Measurements from ENCODE around the gene PNMA6F. TPM values are rescaled to one million over a fixed set of nuclear protein-coding genes. Genes with fewer than 3 reads are reported as not detected.

PNMA6F gene
- polyA plus RNA-seq, 1 experiment, result not detected

DNA sequence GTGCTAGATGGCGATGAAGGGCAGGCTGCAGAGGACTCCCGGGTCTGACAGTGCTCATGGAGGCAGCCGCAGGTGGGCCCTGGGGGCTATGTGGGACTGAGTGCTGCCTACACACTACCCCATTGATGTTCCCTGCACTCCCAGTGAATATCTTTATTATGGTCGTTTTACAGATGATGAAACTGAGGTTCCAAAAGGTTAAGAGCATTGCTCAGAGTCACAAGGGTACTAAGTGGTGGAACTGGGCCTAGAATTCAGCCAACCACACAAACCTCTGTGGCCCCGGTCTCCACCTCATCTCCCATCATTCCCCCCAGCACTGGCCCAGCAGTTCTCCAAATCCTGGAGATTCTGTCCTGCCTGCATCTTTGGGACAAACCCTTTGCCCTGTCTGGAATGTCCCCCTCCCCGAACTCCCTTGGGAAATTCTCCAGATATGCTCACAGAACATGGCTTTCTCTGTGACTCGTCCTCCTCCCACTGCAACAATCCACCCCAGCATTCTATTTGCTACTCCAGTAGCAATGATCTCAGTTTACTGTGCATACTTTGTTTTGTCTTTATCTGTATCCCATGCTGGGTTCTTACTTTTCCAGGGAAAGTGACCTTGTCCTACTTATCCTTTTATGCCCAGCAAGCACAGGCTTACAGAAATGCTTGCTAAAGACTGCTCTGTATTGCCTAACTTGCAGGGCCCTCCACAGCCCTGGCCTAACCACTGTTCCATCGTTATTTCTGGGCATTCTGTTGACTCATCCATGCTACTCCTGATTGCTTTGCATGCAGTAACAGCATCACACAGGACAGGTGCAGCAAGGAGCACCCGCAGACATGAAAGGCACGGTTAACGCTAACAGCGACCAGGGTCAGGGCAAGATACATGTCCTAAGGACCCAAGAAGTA, 14.0 kb downstream of the PNMA6F start:
- H3K36me3 ChIP-seq (ENCODE audit: control insufficient read depth, insufficient read depth, low read length), result no peaks in the 10 kb centered on the region
- ChIA-PET CTCF (no interaction called here), POLR2A (no interaction called here)
- H3K27me3 ChIP-seq (ENCODE audit: control insufficient read depth, insufficient read depth, low read length), result peaks cover 2% of the 10 kb centered on the region; the same call in 1 of the 2 replicates
- no peak overlapping the region for H3K4me3 ChIP-seq (ENCODE audit: low read depth, low read length)
- no peak for DNase-seq (ENCODE audit: low read depth)
- TF ChIP-seq, protein P1, sequence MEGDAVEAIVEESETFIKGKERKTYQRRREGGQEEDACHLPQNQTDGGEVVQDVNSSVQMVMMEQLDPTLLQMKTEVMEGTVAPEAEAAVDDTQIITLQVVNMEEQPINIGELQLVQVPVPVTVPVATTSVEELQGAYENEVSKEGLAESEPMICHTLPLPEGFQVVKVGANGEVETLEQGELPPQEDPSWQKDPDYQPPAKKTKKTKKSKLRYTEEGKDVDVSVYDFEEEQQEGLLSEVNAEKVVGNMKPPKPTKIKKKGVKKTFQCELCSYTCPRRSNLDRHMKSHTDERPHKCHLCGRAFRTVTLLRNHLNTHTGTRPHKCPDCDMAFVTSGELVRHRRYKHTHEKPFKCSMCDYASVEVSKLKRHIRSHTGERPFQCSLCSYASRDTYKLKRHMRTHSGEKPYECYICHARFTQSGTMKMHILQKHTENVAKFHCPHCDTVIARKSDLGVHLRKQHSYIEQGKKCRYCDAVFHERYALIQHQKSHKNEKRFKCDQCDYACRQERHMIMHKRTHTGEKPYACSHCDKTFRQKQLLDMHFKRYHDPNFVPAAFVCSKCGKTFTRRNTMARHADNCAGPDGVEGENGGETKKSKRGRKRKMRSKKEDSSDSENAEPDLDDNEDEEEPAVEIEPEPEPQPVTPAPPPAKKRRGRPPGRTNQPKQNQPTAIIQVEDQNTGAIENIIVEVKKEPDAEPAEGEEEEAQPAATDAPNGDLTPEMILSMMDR (IDR thresholded peaks at IDR 0.05; ENCODE audit: insufficient read depth, low read depth, low read length), result no peak

- Histone ChIP-seq H3K4me3 (ENCODE audit: low read depth, low read length) (no peak overlapping the region), H3K36me3 (ENCODE audit: control insufficient read depth, insufficient read depth, low read length) (no peaks in the 10 kb centered on the region), H3K27me3 (ENCODE audit: control insufficient read depth, insufficient read depth, low read length) (peaks cover 2% of the 10 kb centered on the region; the same call in 1 of the 2 replicates)
- no peak for DNase-seq (ENCODE audit: low read depth)
- TF ChIP-seq, protein P1 (IDR thresholded peaks at IDR 0.05; ENCODE audit: insufficient read depth, low read depth, low read length), result no peak
- CTCF ChIA-PET, result no interaction called here
- POLR2A ChIA-PET, result no interaction called here
Measured at GRCh38 chrX:153306527-153307115, 14.9 kb downstream of the PNMA6F start.

DNA sequence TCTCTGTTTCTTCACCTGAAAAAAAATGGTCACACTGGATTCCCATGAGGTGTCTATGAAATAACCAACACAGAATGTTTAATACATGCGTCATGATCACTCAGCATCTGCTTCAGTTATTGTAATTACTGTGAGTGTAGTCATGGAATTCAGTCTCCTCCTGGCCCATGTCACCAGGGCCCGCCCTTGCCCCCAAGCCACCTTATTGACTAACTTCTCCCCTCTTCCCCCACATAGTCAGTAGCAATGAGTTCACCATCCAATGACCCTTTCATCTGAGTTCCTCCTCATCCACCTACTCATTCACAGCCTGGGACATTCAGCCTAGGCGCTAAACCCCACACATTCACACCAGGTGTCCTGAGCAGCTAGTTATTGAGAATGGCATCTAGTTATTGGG, 15.6 kb downstream of the PNMA6F start:
- no peak for DNase-seq (ENCODE audit: low read depth)
- POLR2A ChIA-PET, result no interaction called here
- H3K4me3 ChIP-seq (ENCODE audit: low read depth, low read length), result no peak overlapping the region
- TF ChIP-seq, protein P1 (IDR thresholded peaks at IDR 0.05; ENCODE audit: insufficient read depth, low read depth, low read length), result no peak
- no peaks in the 10 kb centered on the region for H3K36me3 ChIP-seq (ENCODE audit: control insufficient read depth, insufficient read depth, low read length)
- peaks cover 2% of the 10 kb centered on the region; the same call in 1 of the 2 replicates for H3K27me3 ChIP-seq (ENCODE audit: control insufficient read depth, insufficient read depth, low read length)
- CTCF ChIA-PET, result no interaction called here

DNA sequence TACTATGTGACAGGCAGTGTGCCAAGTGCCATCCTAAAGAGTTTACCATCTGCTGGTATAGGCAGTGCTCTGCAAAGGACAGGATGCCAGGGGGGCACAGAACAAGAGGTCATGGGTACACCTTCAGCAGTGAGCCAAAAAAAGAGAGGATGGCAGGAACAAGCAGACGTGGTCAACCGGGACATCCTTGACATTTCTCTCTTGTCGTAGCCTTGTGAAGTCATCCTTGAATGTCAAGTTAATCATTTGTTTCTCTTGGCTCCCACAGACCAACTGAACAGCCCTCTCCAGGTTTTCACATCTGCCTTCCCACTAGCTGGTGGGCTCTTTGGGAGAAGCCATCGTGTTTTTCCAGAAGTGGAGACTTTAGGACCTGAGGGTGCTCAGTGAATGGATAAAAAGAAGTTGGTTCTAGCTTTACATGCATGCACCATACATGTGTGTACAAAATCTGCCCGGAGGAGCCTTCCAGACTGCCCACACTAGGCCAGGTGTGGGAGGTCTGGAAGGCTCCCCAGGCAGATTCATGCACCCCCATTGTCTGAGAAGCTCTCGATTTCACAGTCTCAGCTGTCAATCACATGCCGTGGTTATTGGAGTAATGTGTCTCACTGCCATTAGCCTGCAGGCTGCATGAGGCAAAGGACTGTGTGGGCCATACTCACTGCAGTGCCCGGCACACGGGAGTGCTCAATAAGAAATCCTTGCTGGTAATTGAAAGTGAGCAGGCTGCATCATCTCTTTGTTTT, 16.4 kb downstream of the PNMA6F start:
- no peak overlapping the region for H3K4me3 ChIP-seq (ENCODE audit: low read depth, low read length)
- no peak for DNase-seq (ENCODE audit: low read depth)
- no peaks in the 10 kb centered on the region for H3K36me3 ChIP-seq (ENCODE audit: control insufficient read depth, insufficient read depth, low read length)
- H3K27me3 ChIP-seq (ENCODE audit: control insufficient read depth, insufficient read depth, low read length), result peaks cover 2% of the 10 kb centered on the region; the same call in 1 of the 2 replicates
- CTCF ChIA-PET, result no interaction called here
- TF ChIP-seq, protein P1 (IDR thresholded peaks at IDR 0.05; ENCODE audit: insufficient read depth, low read depth, low read length), result no peak
- POLR2A ChIA-PET, result no interaction called here

Measured in BJ (cell line).